Measurements from ENCODE around the gene LPP.

The LPP gene

DNA sequence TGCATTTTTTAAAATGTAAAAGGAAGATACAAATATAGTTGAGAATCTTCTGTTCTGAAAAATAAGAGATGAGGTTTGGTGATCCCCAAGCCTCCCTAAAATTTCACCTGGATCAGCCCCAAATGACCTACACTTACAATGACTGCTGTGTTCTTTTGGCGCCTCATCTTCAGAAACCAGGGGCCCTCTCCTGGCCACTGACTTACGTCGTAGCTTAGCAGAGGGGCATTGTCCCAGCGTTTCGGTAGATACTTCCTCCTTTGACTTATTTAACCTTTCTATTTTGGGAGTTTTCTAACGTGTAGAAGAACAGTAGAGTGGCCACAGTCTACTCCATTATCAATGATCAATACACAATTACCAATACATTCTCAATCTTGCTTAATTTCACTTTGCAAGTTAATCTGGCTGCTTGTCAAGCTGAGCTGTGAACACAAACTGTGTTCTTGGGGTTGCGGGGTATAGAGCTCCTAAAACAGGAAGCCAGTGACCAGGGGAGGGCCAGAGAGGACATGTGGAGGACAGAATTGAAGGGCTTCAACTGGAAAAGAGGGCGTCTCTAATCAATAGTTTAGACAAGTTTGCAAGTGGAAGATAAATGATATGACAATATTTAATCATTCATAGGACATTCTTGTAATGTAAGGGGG is 419.5 kb downstream of the LPP start:
- no peak for DNase-seq

DNA sequence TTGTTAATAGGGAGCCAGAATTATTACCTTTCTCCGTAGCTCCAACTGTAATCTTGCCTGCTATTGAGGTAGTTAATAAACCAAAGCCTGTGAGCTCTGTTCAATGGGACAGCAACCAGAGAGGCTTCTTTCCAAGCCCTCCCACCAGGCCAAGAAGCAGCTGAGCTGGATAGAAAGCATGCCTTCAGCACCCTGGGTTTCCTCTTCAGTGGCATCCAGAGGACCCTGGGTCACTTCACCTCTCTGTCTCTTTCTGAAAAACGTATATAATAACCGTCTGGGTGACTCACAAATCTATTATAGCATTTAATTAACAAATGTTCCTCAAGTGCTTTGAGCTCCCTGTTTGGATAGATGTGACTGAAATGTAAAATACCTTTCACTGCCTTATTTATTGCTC is 420.0 kb downstream of the LPP start:
- no peak for DNase-seq

DNA sequence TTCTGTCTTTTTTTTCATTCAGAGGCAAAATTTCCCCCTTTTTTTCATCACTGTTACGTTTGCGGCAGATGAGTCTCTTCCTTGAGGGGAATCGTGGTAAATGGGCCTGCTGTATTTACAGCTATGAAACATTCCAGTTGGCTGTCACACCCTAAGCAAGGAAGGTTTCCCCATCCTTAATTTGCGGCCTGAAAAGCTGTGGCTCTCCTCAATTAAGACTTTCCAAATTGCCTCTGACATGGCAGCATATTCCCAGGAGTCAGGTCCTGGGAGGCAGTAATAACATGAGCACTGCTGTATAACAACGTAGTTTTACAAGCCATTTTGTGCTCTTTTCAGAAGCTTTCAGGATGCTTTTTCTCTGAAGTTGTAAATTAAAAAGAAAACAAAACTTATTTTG is 420.9 kb downstream of the LPP start:
- DNase-seq, result peak; percentile 29

DNA sequence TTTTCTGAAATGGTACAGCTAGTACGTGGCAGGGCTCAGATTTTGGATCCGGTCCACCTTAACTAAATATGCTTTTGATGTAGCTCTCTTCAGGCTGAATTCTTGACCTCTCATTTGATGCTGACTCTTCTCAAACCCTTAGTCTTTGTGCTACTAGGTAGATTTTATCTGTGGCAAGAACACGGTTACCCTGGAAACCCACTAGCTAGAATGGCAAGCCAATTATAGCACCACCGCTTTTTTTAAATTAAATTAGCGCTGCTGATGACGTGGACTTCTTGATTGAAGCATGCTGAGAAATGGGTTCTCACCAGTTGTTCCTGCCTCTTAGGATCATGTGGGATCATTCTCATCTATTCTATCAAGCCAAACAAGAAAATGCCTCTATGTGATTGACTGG is 421.5 kb downstream of the LPP start:
- DNase-seq, result no peak

DNA sequence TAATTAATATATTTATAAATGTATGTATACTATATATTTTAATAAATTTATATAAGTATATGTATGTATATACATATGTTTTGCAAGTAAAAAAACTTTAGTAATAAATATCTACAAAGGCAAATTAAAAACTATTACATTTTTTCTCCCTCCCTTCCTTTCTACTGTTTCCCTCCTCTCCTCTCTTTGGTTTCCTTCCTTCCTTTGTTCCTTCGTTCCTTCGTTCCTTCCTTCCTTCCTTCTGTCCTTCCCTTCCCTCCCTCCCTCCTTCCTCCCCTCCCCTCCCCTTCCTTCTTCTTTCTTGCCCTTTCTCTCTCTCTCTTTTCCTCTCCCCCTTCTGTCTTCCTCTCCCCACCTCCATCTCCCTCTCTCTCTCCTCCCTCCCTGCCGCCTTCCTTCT is 423.6 kb downstream of the LPP start:
- DNase-seq, result no peak

DNA sequence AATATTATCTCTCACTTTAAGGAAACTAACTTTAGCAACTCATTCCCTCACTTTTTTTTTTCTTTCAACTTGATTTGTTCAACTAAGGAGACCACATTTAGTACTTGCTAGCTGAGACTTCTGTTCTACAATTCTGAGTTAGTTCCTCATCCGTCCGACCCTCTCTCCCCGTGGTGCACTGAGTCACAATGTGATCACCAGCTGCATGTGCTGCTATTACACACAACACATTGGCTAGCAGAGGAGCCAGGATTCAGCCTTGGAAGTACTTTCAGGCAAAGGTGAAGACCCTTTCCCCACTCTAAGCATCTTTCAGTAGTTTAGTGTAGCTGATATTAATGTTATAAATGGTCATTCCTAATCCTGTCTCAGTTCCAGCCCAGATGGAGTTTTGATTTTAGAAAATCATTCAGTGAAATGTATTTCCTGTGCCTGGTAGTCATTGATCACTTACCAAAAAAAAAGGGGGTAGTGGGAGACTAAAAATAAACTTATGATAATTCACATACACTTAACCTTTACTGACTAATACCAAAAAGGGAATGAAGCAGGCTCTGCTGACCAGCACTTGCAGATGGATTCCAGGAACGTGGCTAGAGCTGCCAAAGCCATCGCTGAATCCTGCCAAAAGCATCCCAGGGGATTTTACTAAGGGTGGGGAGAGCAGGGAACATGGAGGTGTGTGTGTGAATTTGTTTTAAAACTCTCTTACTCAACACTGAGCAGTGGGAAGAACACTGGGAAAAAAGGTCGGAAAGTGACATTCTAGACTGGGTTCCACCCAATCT is 424.8 kb downstream of the LPP start:
- no peak for DNase-seq

DNA sequence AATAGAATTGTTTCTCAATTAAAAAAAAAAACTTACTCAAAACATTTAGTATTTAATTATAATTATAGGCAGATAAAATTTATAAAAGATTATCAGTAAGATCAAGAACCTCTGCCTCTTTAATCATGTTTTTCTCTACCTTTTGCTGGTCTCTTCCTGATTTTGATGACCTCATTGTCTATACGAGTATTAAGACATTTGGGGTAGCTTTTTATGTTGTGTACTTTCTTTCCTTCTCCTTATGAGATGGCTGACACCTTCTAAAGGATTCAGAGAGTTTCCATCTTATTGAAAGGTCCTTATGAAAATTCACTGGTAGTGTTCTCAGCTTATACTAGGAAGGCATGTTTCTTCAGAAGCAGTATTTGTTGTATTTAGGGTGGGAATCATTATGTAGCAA is 426.3 kb downstream of the LPP start:
- no peak for DNase-seq

DNA sequence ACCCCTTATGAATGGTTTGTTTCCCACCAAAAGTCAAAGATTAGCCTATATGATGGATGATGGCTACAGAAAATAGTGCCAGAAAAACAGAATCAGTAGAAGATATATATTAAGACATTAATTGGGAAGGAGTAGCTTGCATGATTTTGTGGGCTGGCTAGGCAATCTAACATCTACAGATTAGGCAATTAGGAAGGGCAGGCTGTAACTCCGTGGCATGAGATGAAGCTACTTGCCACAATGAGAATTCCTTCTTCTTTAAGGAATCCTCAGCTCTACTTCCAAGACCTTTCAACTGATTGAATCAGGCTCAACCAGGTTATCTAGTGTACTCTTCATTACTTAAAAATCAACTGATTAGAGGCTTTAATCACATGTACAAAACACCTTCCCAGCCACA is 426.7 kb downstream of the LPP start:
- no peak for DNase-seq

DNA sequence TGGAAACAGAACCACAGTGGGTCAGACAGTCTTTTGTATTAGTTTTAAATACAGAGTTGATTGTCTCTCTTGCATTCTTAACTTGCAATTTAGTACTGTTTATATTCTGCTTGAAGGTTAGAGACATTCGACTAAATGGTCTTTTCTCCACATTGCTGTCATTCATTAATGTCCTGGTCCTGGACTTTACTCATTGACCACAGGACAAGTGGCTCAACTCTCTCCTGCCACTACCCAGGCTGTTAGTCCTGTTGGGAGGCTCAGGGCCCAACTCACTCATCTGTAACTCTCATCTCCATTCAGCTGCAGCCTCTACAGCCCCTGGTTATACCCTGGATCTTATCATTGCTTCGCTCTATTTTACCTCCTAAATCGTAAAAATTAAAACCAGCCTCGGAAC is 427.4 kb downstream of the LPP start:
- DNase-seq, result no peak

DNA sequence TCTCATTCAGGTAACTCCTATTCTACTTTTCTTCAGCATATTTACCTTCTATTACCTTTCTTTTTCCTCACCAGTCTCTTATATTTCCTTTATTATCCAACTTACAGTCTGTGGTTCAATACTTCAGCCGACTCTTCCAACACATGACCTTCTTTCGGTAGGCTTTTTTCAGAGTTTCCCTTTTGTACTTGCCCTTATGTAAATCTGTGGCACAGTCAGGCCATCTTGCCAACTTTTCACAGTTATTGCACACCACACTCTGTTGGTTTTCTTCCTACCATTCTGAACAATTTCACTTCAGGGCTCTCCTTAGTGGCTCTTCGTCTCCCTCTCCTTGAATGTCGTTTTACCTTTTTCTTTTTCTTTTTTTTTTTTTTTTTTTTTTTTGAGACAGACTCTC is 427.8 kb downstream of the LPP start:
- DNase-seq, result no peak

DNA sequence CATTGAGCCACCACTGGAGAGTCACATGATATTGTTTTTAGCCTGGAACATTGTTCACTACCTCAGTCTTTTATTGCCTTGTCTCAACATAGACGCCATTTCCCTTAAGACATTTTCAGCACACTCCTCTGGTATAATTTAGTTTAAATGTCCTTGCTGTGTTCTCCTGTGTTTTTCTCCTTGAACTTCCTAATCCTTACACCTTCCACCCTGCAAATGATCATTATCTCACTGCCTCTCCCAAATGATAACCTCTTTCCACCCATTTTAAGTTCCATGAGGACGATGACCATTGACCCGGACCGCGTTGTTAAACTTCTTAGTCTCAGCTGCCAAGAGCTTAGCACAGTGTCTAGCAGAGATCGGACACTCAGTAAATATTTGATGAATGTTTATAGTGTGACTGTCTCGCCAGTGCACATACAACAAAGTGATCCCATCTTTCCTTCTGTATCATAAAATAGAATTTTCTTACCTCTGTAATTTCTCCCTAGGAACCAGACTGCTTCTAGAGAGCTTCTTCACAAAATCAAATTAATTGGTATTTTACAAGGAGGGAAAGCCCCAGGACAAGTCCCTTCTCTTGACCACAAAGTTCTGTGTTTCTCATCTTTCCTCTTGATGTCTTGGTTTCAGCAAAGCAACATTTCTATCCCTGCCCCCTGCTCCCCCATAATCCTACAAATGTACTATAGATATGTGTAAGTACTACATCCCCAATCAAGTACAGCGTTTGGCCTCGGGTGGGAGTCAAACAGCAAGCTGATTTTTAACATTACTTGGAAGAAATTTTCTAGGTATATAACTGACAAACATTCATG is 429.6 kb downstream of the LPP start:
- no peak for DNase-seq

DNA sequence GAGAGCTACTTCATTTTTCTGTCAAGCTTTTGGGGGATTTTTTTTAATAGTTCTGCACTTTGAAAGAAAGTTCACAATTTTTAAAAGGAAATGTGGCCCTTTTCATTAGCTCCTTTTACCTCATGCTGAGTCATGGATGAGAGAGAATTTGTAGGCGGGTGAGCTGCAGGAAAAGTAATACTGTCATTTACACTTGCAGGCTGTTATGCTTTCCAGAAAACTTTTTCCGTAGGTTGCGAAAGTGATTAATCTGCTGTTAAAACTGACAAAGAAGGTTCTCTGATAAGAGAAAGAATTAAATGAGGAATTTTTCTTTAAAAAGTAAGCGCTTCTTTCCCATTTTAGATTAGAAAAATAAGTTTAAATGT is 430.2 kb downstream of the LPP start:
- no peak for DNase-seq

DNA sequence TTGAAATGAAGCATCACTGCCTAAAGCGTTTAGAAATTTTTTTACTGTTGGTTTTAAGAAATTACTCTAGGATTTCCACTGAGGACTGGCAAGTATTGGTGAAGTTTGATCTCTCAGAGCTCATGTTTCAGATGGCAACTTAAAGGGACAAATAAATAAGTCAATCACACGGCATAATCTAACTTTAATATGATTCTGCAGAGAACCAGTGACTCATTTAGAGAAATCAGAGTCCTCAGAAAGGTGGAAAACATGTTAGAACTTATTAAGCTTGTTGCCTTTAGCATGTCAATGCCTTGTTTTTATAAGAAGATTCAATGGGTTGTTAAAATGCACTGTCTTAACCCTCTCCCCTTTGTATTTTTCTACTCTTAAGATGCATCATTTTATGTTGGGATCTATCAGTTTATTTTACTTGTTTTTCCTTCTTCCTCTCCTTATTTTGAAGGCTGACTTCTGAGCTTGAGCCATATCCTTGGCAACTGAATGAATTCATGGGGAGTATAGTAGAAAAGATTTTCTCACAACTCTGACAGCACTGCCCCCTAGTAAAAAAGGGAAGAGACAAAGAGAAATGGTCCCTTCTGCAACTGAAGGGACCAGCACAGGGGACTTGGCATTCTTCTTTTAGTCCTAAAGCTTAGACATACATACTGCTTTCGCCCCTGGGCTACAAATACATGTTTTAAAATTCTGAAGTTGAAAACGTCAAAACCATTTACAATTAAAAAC is 431.2 kb downstream of the LPP start:
- no peak for DNase-seq

DNA sequence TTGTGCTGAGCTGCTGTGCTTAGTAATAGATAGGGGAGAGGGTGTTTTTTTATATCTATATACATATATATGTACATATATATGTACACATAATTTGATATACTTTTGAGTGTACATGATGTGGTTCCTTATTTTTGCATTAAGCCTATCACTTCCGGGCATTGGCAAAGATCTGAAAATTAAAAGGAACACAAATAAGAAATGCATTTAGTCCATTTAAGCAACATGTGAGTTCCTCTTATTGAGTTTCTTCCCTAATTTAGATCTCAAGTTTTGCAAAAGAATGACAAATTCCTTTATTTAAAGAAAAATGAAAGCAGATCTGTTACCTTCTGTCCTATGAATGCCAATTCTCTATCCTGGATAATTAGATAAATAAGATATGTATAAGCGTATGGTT is 435.1 kb downstream of the LPP start:
- no peak for DNase-seq

DNA sequence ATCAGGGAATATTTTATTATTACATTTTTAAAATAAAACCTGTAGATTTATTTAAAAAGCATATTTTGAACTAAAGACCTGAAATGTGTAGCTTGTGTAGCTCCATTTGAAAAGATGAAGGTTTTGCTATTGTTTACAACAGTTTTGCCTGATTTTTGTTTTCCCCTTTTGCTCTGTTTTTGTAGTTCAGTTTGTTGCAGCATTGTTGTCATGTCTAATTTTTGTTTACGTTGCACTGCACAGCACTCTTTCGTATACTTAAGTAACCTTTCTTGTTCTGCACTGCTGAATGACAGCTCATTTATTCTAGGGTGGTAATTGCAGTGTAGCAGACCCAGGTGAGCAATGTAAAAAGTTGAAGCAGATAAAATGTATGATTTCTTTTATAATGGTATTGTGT is 435.8 kb downstream of the LPP start:
- no peak for DNase-seq

DNA sequence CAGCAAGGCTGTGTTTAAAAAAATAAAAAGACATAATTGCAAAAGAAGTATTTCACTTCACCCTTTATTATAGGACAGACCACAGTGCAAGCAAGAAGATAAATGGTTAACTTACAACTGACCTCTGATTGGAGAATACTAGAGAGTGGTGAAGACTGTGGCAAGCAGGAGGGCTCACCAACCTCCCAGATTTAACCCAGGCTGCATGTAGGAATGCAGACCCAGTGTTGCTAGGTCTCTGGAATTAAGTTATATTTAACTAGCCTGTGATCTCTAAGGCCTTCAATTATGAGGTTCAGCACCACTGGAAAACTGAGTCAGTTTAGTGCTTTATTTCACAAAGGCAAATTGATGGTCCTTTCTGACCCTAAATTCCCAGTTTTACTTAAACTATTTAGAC is 436.6 kb downstream of the LPP start:
- no peak for DNase-seq

DNA sequence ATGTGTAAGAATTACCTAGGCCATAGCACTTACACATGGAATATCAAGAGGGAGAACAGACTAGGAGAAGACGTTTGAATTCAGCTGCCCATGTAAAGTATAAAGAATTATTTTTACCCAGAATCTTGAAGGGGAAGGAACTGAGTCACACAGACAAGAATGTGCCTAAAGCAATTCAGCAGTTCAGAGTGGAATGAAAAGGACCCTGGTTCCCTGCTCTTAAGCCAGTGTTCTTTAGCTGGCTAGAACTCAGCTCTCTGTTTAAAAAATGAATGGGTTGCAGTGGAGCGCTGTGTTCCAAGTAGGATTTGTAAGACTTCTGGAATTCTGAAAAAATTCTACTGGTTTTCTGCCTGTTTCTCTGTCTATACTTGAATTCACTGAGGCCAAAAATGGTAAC is 440.2 kb downstream of the LPP start:
- DNase-seq, result no peak

DNA sequence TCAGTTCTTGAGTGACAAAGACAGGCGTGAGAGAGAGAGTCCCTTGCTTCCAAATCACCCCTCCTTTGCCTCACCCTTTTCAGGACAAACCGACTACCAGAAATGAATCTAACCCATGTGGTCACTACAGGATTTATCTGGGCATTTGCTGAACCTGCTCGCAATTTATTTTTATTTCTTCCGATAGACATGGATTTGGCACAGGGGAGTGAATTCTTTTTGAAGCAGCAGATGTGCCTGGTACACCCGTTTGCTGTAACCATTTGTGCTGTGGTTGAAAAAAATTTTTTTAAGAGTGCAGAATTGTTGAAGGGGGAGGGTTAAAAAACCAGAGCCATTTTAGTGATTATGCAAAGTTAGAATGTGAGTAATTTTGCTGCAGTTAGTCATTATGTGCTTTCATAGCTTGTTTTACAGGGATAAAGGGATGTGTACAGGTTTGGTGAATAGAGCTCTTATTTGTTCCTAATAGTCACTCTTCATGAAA is 442.0 kb downstream of the LPP start:
- no peak for DNase-seq

DNA sequence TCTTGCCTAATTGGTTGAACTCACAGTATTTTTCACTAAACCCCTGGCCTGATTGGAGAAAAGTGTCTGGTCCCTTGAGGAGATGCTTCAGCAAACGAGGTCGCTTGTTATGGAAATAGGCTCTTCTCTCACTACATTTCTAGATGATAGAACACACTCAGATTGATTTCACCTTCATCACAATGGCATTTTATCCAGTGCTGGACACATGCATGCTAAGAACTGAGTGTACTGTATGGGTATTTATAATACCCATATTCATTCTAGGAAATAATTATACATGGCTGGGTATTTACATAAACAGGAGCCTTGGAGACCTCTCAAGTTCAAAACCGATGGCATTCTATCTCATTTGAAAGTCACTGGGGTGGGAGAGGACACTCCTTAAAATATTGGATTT is 444.9 kb downstream of the LPP start:
- DNase-seq, result no peak

DNA sequence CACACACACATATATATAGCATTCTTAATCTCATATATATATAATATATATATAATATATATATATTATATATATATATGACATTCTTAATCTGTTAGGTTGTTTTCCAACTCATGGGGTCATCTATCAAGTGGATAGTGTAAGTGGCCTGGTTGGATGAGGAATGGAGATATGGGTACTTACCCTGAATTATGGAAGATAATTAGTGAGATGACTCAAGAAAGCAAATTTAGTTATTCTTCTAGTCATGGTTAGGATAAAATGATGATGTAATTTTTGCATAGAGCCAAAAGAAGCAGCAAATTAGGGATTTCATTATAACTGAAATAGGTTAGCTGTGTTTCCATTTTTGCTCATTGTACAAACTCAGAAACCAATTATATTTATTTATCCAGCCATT is 448.2 kb downstream of the LPP start:
- no peak for DNase-seq

DNA sequence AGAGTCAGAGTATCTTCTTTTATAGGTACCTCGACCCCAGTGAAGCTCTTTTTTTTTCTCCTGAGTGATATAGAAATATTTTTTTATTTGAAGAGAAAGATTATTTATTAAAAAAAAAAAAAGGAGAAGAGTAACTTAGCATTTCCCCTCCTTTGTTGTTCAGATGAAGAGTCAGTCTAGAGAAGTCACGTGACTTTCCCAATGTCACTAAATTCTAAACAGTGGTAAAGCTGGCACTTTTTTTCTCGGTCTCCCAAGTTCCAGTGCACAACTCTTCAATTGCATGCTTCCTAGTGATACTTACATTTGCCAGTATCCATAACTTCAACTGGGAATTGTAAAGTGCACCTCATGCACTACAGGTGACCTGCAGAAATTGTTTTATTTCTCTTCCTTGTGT is 448.7 kb downstream of the LPP start:
- no peak for DNase-seq

DNA sequence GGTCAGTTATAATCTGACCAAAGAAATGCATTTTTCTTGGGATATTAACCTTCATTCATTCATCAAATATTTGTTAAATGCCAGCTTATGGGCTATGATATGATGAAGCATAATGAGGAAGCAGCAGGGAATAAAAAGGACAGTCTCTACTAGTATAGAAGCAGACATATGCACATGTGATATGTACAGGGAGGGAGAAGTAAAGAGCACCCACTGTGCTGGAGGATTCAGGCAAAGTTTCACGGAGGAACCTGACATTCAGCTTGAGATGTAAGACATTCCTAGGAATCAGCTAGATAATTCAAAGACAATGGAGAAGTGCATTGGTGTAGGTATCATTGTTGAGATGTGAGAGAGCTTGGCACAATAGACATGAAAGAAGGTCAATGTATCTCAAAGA is 450.7 kb downstream of the LPP start:
- DNase-seq, result no peak

DNA sequence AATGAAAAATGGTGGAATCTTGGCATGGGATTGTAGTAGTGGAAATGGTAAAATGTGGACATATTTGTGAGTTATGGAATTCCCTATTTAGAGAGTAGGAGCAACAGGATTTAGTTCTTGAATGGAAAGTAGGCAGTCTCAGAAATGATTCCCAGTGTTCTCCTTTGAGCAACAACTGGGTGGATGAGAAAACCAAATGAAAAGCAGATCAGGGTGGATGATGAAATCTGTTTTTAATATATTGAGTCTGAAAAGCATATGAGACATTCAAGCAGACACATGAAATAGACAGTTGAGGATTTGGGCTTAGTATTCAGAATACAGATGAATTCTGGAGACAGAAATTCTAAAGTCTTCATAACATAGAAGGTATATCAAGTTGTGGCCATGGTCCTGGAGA is 451.3 kb downstream of the LPP start:
- DNase-seq, result no peak
